Ovary (tissue), 9 donors: ENCODE results near the gene GRIK5. TPM values are rescaled to one million over a fixed set of nuclear protein-coding genes. Genes with fewer than 3 reads are reported as not detected.

Experiments used
- DNase-seq, 5 donors: peaks; one replicate each; pipeline ENCODE4 v3.0.0-alpha.2; 2019 to 2020
- H3K27ac ChIP-seq, 2 donors: fragments of 200-600 bp; one replicate each; pipeline versions ENCODE4 v1.5.1 to v1.8.0; 2019 to 2022
- H3K27me3 ChIP-seq: fragments of 200-600 bp; one replicate; pipeline ENCODE4 v1.8.0; 2022
- H3K36me3 ChIP-seq: fragments of 200-600 bp; sonication (generic); one replicate; pipeline ENCODE4 v1.5.1; 2019
- H3K4me1 ChIP-seq: one replicate; pipeline ENCODE4 v1.8.1; 2013; ENCODE audit warnings: mild to moderate bottlenecking, moderate library complexity; ENCODE audit not compliant: insufficient read depth
- H3K4me3 ChIP-seq: fragments of 200-600 bp; sonication (generic); one replicate; pipeline ENCODE4 v1.5.1; 2017
- H3K9me3 ChIP-seq, 2 donors: fragments of 200-600 bp in 1 of 2; sonication (generic) in 1 of 2; one replicate each; pipeline versions ENCODE4 v1.5.1 to v1.8.1; 2013 to 2019; ENCODE audit warnings: mild to moderate bottlenecking in 1 of 2, moderate library complexity in 1 of 2
- EP300 ChIP-seq: sonication (generic); formaldehyde crosslinking; IDR thresholded peaks from one replicate; pipeline ENCODE4 v1.6.1; 2017; ENCODE audit warnings: antibody characterized with exemption
- POLR2A ChIP-seq: fragments of 450-650 bp; IDR thresholded peaks from one replicate; pipeline ENCODE4 v1.6.1; 2017; ENCODE audit warnings: antibody characterized with exemption, mild to moderate bottlenecking, moderate library complexity
- WGBS, 3 donors: extraction: QIAGEN DNeasy Blood & Tissue Kit in 1 of 3; methylation state at CpG; one replicate each; pipeline versions ENCODE4 v1.1.5 to v1.1.7; 2013 to 2017; 5-methylcytosine and 5-hydroxymethylcytosine counted together
- intact Hi-C, 4 donors: fragments of 100-400 bp; cut with DNase I; formaldehyde crosslinking; loops; one replicate each; pipeline versions ENCODE4 v1.11.0 to v1.15.1; 2022 to 2023
- polyA plus RNA-seq, 2 donors: library from polyadenylated mRNA; stranded (reverse); fragments of 200-250 nt in 1 of 2; fragments of 350-450 nt in 1 of 2; fragmentation: Illumina TruSeq in 1 of 2; extraction: RNeasy Lipid Tissue Mini Kit (QIAGEN cat#74804) in 1 of 2; gene quantifications; one replicate each; pipeline ENCODE4 v1.2.3, GENCODE V29; 2013 to 2014
- total RNA-seq, 7 donors: library from RNA; depleted of rRNA in 2 of 7; stranded (reverse); fragments of >200 nt in 2 of 7; fragmentation: NEBNext Ultra II Directional in 3 of 7; extraction: Animal tissue kit (Norgen Biotek cat#: 25700) in 3 of 7; gene quantifications; one replicate each; pipeline versions ENCODE4 v1.1.0 to v1.2.4, GENCODE V29; 2016 to 2023
- TF ChIP-seq, protein P1 (sequence below), 3 donors: fragments of 450-650 bp in 2 of 3; fragments of 200-600 bp in 1 of 3; IDR thresholded peaks; one replicate each; pipeline versions ENCODE4 v1.5.1 to v1.8.0; 2016 to 2022; ENCODE audit warnings: antibody characterized with exemption in 3 of 3, mild to moderate bottlenecking in 1 of 3
- donor health status: DM: no; HTN: no; CAD: no; lungs with moderate emphysema.
- donor health status: DM: no; HTN: no; CAD: no.
- donor health status: Bipolar disorder and iron deficiency.
- donor health status: DM: yes; HTN: yes; CAD: no.
- donor health status: DM: no; HTN: no; CAD: no.
- donor health status: DM: yes; HTN: yes; CAD: no.

The GRIK5 gene
- total and polyA plus RNA-seq, 9 donors: 1.7 to 16.3 (median 3.7) TPM

DNA sequence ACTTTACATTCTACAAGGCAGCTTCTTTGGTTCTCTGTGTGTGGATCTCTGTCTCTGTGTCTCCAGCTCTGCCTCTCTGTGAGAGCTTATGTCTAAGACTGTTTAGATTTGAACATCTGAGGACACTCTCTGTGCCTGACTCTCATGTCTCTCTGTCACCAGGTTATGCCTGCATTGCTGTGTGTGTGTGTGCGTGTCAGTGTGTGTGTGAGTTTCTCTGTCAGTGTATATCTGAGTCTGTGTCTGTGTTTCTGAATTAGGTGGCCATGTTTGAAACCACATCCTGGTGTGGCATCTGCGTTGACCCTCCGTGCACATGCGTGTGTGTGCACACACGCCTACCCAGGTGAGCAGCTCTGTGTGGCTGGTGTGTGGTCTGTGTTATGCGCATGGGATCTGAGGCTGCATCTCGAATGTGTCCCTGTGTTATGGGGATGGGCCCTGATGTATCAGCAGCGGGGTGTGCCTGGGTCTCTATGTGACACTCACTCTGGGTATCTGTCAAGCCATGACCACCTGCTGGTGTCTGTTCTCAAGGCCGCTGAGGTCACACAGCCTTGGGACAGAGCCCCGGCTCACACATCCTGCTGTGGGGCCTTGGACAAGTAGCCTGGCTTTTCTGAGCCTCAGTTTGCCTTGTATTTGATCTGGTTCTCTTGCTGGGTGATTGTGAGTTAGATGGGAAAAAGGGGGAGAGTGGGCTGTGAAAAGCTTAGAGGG, 82.7 kb downstream of the GRIK5 start:
- TF ChIP-seq EP300: no peak
- TF ChIP-seq POLR2A: no peak
- TF ChIP-seq, protein P1, sequence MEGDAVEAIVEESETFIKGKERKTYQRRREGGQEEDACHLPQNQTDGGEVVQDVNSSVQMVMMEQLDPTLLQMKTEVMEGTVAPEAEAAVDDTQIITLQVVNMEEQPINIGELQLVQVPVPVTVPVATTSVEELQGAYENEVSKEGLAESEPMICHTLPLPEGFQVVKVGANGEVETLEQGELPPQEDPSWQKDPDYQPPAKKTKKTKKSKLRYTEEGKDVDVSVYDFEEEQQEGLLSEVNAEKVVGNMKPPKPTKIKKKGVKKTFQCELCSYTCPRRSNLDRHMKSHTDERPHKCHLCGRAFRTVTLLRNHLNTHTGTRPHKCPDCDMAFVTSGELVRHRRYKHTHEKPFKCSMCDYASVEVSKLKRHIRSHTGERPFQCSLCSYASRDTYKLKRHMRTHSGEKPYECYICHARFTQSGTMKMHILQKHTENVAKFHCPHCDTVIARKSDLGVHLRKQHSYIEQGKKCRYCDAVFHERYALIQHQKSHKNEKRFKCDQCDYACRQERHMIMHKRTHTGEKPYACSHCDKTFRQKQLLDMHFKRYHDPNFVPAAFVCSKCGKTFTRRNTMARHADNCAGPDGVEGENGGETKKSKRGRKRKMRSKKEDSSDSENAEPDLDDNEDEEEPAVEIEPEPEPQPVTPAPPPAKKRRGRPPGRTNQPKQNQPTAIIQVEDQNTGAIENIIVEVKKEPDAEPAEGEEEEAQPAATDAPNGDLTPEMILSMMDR (IDR thresholded peaks at IDR 0.05): no peak
- intact Hi-C loops: no loop called here
- WGBS, 3 donors: 81 to 84% (median 83%) methylated on average over 10 of the region's 10 CpGs
- DNase-seq: no peak
- Histone ChIP-seq H3K4me1 (no peaks in the 10 kb centered on the region), H3K9me3 (no peaks in the 10 kb centered on the region), H3K27me3 (no peaks in the 10 kb centered on the region), H3K27ac (no peak overlapping the region), H3K36me3 (no peaks in the 10 kb centered on the region), H3K4me3 (no peak overlapping the region)

DNA sequence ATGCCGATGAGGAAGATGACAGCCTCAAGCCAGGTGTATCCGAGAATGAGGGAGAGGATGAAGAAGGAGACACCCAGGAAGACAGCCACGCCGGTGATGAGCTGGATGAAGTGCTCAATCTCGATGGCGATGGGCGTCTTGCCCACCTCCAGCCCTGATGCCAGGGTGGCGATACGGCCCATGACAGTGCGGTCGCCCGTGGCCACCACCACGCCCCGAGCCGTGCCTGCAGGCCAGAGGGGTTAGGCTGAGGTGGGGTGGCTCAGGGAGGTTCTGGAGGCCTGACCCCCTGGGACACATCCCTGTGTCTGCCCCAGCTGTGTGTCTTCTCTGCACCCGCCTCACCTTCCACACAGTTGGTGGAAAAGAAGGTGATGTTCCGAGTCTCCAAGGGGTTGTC, 85.0 kb downstream of the GRIK5 start:
- H3K4me1 ChIP-seq: no peaks in the 10 kb centered on the region
- no peak overlapping the region for H3K4me3 ChIP-seq
- WGBS, 3 donors: 85 to 87% (median 85%) methylated on average over 17 of the region's 17 CpGs
- TF ChIP-seq, protein P1 (IDR thresholded peaks at IDR 0.05): no peak
- TF ChIP-seq EP300 (no peak), POLR2A (no peak)
- no peaks in the 10 kb centered on the region for H3K9me3 ChIP-seq
- H3K27ac ChIP-seq: no peak overlapping the region
- intact Hi-C loops: no loop called here
- H3K36me3 ChIP-seq: no peaks in the 10 kb centered on the region
- no peaks in the 10 kb centered on the region for H3K27me3 ChIP-seq
- DNase-seq: no peak

DNA sequence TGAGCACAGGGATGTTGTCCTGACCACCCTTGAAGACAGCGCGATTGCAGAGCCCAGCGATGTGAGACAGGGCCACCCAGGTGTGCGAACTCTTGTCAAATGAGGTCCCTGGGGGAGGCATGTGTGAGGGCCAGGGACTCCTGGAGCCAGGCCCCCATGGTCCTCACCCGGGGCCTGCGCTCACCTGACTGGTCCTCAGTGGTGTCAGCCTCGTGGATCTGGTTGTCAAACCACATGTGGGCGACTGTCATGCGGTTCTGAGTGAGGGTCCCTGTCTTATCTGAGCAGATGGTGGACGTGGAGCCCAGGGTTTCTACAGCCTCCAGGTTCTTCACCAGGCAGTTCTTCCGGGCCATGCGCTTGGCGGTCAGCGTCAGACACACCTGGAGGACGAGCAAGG, 88.3 kb downstream of the GRIK5 start:
- Histone ChIP-seq H3K9me3 (no peaks in the 10 kb centered on the region), H3K27ac (no peak overlapping the region), H3K4me1 (no peaks in the 10 kb centered on the region), H3K36me3 (no peaks in the 10 kb centered on the region), H3K4me3 (no peak overlapping the region), H3K27me3 (no peaks in the 10 kb centered on the region)
- 78 to 85% (median 81%) methylated on average over 15 of the region's 15 CpGs for WGBS, 3 donors
- no peak for DNase-seq
- intact Hi-C loops: no loop called here
- TF ChIP-seq EP300 (no peak), POLR2A (no peak)
- TF ChIP-seq, protein P1 (IDR thresholded peaks at IDR 0.05): no peak

DNA sequence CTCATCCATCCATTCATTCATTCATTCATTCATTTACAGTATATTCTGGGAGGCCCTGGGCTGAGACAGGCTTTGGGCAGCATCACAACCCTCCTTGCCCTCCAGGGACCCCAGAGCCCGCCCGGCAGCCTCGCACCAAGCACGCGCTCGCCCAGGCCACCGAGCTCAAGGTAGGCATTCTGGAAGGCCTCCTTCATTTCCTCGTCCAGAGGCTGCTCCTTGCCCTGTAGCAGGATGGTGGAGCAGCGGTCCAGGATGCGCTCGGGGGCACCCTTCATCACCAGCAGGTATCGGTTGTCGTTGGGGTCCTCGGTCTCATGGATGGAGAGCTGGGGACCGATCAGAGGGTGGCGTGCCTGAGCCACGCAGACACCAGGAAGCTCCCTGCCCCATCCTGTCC, 91.5 kb downstream of the GRIK5 start:
- Histone ChIP-seq H3K27me3 (no peaks in the 10 kb centered on the region), H3K9me3 (no peaks in the 10 kb centered on the region), H3K36me3 (no peaks in the 10 kb centered on the region), H3K27ac (no peak overlapping the region), H3K4me1 (no peaks in the 10 kb centered on the region), H3K4me3 (no peak overlapping the region)
- TF ChIP-seq, protein P1 (IDR thresholded peaks at IDR 0.05): no peak
- TF ChIP-seq POLR2A (no peak), EP300 (no peak)
- WGBS, 3 donors: 81 to 89% (median 85%) methylated on average over 17 of the region's 17 CpGs
- intact Hi-C loops: no loop called here
- DNase-seq: no peak
